Posterior vena cava (tissue), 2 donors: ENCODE results near the gene SLC4A9. TPM values are rescaled to one million over a fixed set of nuclear protein-coding genes. Genes with fewer than 3 reads are reported as not detected.
"Not testable (repeated sequence)": the region's sequence is repeated elsewhere in the genome, so short reads cannot be mapped to it uniquely, and the experiment has no call there.

ENCODE experiments used
- DNase-seq: peaks from one replicate; pipeline ENCODE4 v3.0.0-alpha.2; 2020; ENCODE audit warnings: low spot score
- intact Hi-C, 2 donors: fragments of 100-400 bp; cut with DNase I; formaldehyde crosslinking; loops; one replicate each; pipeline versions ENCODE4 v1.14.1 to v1.14.2; 2022 to 2023
- total RNA-seq, 2 donors: library from RNA; stranded (reverse); fragmentation: NEBNext Ultra II Directional; extraction: Animal tissue kit (Norgen Biotek cat#: 25700); gene quantifications; one replicate each; pipeline ENCODE4 v1.2.1, GENCODE V29; 2021
- donor health status: DM: yes; HTN: yes; CAD: no.
- donor health status: DM: yes; HTN: yes; CAD: no.

The SLC4A9 gene
- total RNA-seq, 2 donors from 2014 or later = not detected

- no peak for DNase-seq
- intact Hi-C loops = no loop called here
These were observed 28.4 kb upstream of the SLC4A9 start for GRCh38 chr5:140331638-140332037.

- peak; percentile 79 for DNase-seq
- intact Hi-C loops = no loop called here
These were observed 23.6 kb upstream of the SLC4A9 start for GRCh38 chr5:140336388-140336787.

GRCh38 chr5:140337880-140338279 lies 22.1 kb upstream of the SLC4A9 start:
- DNase-seq = no peak

GRCh38 chr5:140338336-140338735 lies 21.7 kb upstream of the SLC4A9 start:
- DNase-seq = no peak
- intact Hi-C loops = no loop called here

More at GRCh38 chr5:140337880-140338279, 22.1 kb upstream of the SLC4A9 start:
- intact Hi-C loops = no loop called here

GRCh38 chr5:140338908-140339307 lies 21.1 kb upstream of the SLC4A9 start:
- intact Hi-C loops = no loop called here

GRCh38 chr5:140339636-140340035 lies 20.4 kb upstream of the SLC4A9 start:
- DNase-seq = peak; percentile 63
- intact Hi-C loops = loop anchor here in 1 of 2 donors (10.0 kb wide), 1 partner anchor 165 kb away; the partner anchor contains the start of gene CYSTM1

More at GRCh38 chr5:140338908-140339307, 21.1 kb upstream of the SLC4A9 start:
- DNase-seq = peak; percentile 44

- no peak for DNase-seq
- intact Hi-C loops = loop anchor here in 1 of 2 donors (10.0 kb wide), 1 partner anchor 166 kb away; the partner anchor contains the start of gene CYSTM1
These were observed 19.3 kb upstream of the SLC4A9 start for GRCh38 chr5:140340605-140341121.

- peak; percentile 82 for DNase-seq
- intact Hi-C loops = loop anchor here in 1 of 2 donors (10.0 kb wide), 1 partner anchor 167 kb away; the partner anchor contains the start of gene CYSTM1
These were observed 18.4 kb upstream of the SLC4A9 start for GRCh38 chr5:140341591-140341990.

GRCh38 chr5:140342287-140342686 lies 17.7 kb upstream of the SLC4A9 start:
- intact Hi-C loops = loop anchor here in 1 of 2 donors (10.0 kb wide), 1 partner anchor 167 kb away; the partner anchor contains the start of gene CYSTM1
- peak; percentile 74 for DNase-seq

GRCh38 chr5:140342896-140343295 lies 17.1 kb upstream of the SLC4A9 start:
- intact Hi-C loops = loop anchor here in 1 of 2 donors (10.0 kb wide), 1 partner anchor 168 kb away; the partner anchor contains the start of gene CYSTM1
- DNase-seq = no peak

- not testable (repeated sequence) for DNase-seq
- intact Hi-C loops = loop anchor here in 1 of 2 donors (10.0 kb wide), 1 partner anchor 169 kb away; the partner anchor contains the start of gene CYSTM1
These were observed 16.1 kb upstream of the SLC4A9 start for GRCh38 chr5:140343849-140344248.

GRCh38 chr5:140344683-140345423 lies 15.1 kb upstream of the SLC4A9 start:
- intact Hi-C loops = loop anchor here (5.0 to 10.0 kb wide), 2 partner anchors 103 to 170 kb away; partner anchors contain the start of gene CYSTM1 (in 1 of the 2)
- no peak for DNase-seq

- peak; percentile 90 for DNase-seq
- intact Hi-C loops = loop anchor here (5.0 to 10.0 kb wide), 2 partner anchors 104 to 171 kb away; partner anchors contain the start of gene CYSTM1 (in 1 of the 2)
These were observed 14.1 kb upstream of the SLC4A9 start for GRCh38 chr5:140345919-140346347.

- DNase-seq = peak; percentile 91
- intact Hi-C loops = loop anchor here (5.0 to 10.0 kb wide), 2 partner anchors 104 to 172 kb away; partner anchors contain the start of gene CYSTM1 (in 1 of the 2)
These were observed 13.4 kb upstream of the SLC4A9 start, which contains the start of gene HBEGF for GRCh38 chr5:140346348-140347221. Gene HBEGF, minus strand, starts transcription at chr5:140346603. Its CDS starts 275 bp downstream, at chr5:140346328.

GRCh38 chr5:140347360-140347759 lies 12.6 kb upstream of the SLC4A9 start:
- no peak for DNase-seq
- intact Hi-C loops = loop anchor here (5.0 to 10.0 kb wide), 2 partner anchors 105 to 173 kb away; partner anchors contain the start of gene CYSTM1 (in 1 of the 2)

- intact Hi-C loops = loop anchor here (5.0 to 10.0 kb wide), 2 partner anchors 106 to 173 kb away; partner anchors contain the start of gene CYSTM1 (in 1 of the 2)
- peak; percentile 67 for DNase-seq
These were observed 11.9 kb upstream of the SLC4A9 start for GRCh38 chr5:140348104-140348503.

- no peak for DNase-seq
- intact Hi-C loops = loop anchor here (5.0 to 10.0 kb wide), 2 partner anchors 107 to 174 kb away; partner anchors contain the start of gene CYSTM1 (in 1 of the 2)
These were observed 10.8 kb upstream of the SLC4A9 start for GRCh38 chr5:140349244-140349643.

GRCh38 chr5:140351609-140352334 lies 8.2 kb upstream of the SLC4A9 start:
- intact Hi-C loops = no loop called here
- no peak for DNase-seq
